Stimulated activated CD4-positive, alpha-beta T cell treated with anti-CD3 and anti-CD28 coated beads, Interleukin-4, amount 100 ng/mL, for 48 hours (primary cell): ENCODE results near the gene NCLN.
"Not testable (repeated sequence)": the region's sequence is repeated elsewhere in the genome, so short reads cannot be mapped to it uniquely, and the experiment has no call there.

Experiments
- DNase-seq, 2 donors: peaks; one replicate each; pipeline ENCODE4 v3.0.0-alpha.2; 2020; ENCODE audit warnings: low read depth in 2 of 2

Gene NCLN, protein sequence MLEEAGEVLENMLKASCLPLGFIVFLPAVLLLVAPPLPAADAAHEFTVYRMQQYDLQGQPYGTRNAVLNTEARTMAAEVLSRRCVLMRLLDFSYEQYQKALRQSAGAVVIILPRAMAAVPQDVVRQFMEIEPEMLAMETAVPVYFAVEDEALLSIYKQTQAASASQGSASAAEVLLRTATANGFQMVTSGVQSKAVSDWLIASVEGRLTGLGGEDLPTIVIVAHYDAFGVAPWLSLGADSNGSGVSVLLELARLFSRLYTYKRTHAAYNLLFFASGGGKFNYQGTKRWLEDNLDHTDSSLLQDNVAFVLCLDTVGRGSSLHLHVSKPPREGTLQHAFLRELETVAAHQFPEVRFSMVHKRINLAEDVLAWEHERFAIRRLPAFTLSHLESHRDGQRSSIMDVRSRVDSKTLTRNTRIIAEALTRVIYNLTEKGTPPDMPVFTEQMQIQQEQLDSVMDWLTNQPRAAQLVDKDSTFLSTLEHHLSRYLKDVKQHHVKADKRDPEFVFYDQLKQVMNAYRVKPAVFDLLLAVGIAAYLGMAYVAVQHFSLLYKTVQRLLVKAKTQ

DNA sequence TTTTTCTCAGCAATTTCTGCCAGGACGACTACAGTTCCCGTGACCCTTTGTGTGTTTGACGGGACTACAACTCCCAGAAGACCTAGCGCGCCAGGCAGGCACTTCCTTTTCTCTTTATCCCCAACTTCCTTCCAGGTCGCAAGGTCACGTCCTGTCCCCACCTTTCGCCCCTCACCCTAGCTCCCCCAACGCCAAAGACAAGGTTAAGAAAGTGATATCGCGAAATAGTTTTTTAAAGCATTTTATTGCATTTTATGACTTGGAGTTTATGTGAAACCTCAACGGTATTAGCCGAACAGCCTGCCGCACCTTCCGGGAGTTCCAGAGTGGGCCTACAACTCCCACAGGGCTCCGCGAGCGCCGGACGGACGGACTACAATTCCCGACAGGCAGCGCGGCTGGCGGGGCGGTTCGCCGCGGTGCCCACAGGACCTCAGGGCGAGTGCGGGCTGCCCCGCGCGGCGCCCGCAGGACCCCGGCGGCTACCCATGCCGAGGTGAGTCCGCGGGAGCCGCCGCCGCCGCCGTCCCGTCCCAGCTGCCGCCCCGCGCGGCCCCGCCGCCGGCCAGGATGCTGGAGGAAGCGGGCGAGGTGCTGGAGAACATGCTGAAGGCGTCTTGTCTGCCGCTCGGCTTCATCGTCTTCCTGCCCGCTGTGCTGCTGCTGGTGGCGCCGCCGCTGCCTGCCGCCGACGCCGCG is at the start of gene NCLN:
Gene NCLN (plus strand): TSS at position 470 of the 699 bp plus-strand sequence. CDS start 101 bp downstream, at position 571.
- DNase-seq, result peak; percentile 90 to 91

DNA sequence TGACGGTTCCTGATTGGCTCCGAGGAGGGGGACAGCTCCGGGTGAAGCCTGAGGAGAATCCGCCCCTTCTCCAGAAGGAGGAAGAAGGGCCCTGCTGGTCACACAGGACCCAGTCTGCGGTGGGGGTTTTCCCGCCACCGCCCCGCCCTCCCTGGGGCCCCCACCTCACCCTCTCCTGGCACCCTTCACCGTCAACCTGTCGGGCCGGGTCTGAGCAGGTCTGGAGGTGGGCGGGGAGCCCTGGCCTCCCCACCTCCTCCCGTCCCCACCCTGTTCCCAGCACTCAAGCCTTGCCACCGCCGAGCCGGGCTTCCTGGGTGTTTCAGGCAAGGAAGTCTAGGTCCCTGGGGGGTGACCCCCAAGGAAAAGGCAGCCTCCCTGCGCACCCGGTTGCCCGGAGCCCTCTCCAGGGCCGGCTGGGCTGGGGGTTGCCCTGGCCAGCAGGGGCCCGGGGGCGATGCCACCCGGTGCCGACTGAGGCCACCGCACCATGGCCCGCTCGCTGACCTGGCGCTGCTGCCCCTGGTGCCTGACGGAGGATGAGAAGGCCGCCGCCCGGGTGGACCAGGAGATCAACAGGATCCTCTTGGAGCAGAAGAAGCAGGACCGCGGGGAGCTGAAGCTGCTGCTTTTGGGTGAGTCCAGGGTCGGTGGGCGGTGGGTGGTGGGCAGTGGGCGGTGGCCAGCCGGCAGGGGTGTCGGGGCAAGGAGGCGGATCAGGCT is 49.6 kb upstream of the NCLN start, which contains the start of gene GNA15:
Gene GNA15 (plus strand): TSS at position 73 of the 723 bp plus-strand sequence. CDS start 418 bp downstream, at position 491.
- DNase-seq, result no peak

DNA sequence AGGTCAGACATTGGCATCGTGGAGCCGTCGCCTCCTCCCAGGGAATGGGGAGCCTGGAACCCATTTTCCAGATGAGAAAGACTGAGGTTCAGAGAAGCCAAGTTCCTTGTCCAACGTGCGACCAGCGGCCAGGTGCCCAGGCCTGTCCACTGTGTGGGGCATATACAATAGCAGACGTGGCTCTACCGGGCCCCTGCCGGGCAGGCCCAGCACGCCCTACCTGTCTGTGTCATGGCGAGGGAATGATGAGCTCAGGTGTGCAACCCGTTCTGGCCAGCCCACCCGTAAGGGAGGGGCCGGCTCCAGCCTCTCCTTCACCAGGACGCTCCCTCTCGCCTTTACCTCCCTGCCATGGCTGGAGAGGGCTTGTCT is 49.1 kb upstream of the NCLN start:
- no peak for DNase-seq

DNA sequence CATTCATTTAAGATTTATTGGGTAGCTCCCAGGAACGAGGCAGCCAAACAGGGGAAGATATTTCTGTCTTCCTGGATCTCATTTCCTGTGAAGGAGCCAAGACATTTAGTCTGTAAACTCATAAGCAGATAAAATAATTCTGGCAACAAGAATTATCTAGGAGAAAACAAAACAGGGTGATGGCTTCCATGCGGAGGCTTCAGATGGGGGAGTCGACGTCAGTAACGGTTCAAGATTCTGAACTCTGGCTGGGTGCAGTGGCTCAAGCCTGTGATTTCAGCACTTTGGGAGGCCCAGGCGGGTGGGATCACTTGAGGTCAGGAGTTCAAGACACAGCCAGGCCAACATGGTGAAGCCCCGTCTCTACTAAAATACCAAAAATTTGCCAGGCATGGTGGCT is 48.6 kb upstream of the NCLN start:
- DNase-seq, result no peak

DNA sequence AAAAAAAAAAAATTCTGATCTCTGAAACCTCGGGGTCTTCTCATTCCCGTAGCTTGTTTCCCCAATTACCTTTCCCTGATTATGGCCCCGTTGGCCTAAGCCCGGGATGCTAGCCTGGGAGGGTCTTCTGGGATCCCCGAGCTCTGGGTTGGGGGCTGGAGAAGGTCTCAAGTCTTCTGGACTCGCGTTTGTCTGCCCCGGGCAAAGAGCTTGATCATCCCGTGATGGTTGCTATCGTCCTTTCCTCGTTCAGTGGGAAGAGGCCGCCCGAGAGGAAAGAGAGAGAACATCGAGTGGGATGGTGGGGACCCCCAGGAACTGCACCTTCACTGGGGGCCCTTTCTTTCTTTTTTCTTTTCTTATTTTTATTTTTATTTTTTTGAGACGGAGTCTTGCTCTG is 47.5 kb upstream of the NCLN start:
- no peak for DNase-seq

DNA sequence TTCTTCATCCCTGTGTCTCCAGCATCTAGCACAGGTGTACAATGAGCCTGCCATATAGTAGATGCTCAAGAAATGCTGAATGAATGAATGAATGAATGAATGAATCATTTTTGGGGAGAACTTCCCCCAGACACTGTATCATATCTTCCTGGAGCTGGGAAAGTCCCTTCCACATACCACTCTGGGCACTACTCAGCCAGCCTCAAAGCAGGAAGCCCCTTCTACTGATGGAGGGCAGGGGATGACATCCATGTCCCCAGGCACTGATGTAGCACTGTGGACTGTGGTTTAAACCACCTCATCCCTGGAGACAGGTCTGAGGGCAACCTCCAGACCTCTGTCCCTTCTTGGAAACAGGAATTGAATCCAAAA is 45.1 kb upstream of the NCLN start:
- DNase-seq, result no peak

DNA sequence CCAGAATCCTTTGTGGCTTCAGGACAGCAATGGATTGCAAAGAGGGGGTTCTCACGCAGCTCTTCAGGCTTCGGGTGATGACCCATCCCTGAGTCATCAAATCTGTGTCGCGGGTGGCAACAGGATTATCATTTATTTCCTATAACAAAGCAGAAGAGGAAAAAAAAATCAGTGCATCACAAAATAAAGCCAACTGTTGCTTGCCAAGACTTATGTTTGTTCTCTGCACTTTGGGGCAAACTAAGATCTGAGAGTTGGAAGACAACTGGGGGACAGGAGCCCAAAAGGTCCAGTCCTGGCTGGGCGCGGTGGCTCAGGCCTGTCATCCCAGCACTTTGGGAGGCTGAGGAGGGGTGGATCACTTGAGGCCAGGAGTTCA is 43.4 kb upstream of the NCLN start:
- peak in 1 of 2 donors; percentile 54 for DNase-seq

DNA sequence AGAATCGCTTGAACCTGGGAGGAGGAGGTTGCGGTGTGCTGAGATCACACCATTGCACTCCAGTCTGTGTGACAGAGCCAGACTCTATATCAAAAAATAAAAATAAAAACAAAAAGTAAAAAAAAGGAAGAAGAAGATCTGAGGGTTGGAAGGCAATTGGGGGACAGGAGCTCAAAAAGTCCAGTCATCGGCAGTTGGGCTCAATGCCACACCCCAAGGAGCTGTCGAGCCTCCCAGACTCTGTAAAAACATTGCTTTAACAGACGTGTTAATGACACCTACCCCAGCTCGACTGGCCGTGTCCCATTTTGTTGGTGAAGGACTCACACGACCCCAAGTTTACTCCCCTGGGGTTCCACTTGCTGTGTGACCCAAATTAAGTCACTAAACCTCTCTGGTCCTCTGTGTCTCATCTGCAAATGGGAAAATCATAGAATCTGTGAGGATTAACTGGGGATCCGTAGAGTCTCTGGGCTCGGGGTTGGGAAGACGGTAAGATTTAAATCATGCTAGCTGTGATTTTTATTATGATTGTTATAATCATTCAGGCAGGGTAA is 42.9 kb upstream of the NCLN start:
- no peak for DNase-seq

DNA sequence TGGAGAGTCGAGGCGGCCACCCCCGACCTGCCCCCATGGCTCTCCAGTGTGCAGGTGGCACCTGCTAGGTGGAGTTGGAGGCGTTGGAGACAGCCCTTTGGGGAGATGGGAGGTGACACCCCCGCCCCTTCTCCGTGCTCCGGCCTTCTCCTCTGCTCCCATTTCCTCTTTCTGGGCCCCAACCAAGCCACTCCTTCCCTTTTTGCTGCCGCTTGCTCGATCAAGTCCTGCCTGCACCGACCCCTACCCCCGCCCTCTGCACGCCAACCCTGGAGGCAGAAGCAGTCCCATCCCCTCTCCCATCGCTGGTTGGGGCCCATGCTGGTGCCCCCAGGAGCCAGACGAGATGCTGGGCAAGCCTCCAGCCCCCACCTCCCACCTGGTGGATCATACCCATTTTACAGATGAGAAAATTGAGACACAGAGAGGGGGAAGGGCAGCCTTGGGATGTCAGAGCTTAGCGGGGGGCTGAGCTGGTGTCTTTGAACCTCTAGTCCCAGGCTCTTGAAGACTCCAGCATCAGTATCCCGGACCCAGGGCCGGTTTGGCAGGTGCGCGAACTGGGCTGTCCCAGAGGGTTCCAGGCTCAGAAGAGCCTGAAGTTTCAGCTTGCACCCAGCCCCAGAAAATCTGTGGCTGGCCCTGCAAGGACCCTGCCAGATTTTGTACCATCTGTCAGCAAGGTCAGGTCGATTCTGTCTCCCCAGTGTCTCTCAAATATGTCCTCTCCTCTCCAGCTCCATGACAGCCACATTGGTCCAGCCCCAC is 39.6 kb upstream of the NCLN start:
- no peak for DNase-seq

DNA sequence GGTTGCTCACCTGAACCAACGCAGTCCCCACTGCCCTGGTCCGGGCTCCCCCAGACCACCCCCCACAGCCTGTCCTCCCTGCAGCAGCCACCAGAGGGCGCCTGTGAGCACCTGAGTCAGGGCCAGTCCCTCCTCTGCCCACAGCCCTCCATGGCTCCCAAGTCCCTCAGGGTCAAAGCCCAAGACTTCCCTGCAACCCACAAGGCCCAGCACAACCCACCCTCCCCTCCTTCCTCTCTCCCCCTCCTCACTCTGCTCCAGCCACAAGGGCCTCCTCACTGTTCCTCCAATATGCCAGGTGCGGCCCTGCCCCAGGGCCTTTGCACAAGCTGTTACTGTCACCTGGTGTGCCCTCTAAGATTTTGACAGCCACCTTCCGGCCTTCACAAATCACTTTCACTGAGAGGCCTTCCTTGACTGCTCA is 39.0 kb upstream of the NCLN start:
- peak; percentile 55 to 73 for DNase-seq

DNA sequence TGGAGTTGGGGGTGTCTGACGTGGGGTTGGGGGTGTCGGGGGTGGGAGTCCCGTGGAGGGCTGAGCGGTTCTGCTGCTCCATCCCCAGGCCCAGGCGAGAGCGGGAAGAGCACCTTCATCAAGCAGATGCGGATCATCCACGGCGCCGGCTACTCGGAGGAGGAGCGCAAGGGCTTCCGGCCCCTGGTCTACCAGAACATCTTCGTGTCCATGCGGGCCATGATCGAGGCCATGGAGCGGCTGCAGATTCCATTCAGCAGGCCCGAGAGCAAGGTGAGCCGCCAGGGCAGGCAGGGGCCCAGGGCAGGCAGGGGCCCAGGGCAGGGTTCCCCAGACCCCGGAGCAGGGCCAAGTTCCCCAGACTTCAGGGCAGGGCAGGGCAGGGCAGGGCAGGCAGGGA is 37.2 kb upstream of the NCLN start:
- no peak for DNase-seq

DNA sequence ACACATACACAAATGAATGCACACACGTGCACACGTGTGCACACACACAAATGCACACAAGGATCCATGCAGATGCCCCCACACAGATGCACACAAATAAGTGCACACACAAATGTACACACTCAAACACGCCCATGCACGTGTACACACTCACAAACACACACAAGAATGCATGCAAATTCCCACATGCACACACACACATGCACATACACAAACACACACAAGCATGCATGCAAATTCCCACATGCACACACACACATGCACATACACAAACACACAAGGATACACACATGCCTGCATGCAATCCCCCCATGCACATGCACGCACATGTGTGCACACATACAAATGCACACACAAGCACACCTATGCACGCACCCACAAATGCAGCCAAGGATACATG is 36.6 kb upstream of the NCLN start:
- DNase-seq, result no peak

DNA sequence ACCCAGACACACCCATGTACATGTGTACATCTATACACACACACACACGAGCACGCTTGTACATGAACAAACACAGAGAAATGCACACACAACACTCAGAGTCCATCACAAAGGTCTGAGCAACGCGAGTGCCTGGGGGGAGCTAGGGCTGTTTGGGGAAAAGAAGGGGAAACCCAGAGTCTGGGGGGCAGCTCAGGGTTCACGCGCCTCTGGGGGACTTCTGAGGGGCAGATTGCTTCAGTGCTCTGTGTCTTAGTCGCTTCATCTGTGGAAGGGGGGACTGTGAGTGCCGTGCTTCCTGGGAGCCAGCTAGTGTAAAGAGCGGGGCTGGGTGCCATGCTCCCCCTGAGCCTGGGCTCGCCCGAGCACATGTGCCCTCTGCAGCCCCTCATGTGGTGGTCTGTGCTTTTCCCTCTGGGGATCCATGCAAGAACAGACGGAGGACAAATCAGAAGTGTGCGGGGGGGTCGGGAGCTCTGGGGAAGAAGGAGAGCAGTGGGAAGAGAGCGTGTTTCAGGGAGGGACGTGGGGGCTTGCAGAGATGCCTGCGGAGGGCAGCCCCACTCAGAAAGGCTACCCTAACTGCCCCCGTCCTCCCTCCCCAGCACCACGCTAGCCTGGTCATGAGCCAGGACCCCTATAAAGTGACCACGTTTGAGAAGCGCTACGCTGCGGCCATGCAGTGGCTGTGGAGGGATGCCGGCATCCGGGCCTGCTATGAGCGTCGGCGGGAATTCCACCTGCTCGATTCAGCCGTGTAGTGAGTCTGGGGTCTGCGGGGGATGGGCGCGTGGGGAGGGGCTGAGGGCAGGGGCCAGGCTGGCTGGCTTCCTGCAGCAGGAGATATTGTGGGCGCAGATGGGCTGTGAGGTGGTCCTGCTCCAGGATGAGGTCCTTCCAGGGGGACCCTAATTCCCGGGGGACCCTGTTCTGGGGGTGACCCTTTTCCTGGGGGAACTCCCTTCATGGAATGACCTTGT is 35.9 kb upstream of the NCLN start:
- no peak for DNase-seq

DNA sequence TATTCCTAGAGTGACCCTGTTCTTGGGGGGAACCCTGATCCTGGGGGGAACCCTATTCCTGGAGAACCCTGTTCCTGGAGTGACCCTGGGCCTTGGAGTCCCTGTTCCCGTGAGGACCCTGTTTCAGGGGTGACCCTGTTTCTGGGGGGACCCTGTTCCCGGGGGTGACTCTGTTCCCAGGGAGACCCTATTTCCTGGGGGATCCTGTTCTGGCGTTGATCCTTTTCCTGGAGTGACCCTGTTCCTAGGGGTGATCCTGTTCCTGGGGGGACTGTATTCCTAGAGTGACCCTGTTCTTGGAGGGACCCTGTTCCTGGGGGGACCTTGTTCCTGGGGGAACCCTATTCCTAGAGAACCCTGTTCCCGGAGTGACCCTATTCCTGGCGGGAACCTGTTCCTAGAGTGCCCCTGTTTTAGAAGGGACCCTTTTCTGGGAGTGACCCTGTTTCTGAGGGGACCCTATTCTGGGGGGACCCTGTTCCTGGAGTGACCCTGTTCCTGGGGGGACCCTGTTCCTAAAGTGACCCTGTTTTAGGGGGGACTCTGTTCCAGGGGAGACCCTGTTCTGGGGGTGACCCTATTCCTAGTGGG is 34.9 kb upstream of the NCLN start:
- DNase-seq, result no peak

DNA sequence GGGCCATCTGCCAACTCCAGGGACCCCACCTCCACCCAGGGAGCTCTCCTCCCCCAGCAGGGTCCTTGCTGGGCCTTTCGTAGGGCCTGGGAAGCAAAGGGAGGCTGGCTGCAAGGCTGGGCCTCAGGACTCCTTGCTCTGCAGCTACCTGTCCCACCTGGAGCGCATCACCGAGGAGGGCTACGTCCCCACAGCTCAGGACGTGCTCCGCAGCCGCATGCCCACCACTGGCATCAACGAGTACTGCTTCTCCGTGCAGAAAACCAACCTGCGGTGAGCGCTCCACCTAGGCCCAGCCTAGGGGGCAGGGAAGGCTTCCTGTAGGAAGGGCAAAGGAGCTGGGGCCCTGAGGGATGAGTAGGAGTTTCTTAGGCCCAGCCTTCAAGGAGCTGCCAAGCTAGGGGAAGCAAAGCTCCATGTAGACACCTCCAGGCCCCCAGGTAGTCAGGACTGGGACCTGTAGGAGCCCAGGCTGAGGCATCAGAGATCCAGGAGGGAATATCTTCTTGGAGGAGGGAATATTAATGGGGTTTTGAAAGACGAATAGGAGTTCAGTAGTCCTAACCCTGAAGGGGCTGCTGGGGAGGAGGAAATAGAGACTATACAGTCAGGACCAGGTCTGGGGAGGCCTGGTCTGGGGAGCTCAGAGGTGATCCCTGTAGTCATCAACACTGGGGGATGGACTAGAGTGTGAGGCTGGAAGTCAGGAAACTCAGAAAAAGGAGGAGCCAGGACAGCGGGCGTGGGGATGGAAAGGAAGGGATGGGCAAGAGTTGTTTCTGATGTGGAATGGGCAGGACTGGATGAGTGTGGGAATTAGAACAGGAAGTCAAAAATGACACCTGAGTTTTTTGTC is 33.9 kb upstream of the NCLN start:
- DNase-seq, result no peak

DNA sequence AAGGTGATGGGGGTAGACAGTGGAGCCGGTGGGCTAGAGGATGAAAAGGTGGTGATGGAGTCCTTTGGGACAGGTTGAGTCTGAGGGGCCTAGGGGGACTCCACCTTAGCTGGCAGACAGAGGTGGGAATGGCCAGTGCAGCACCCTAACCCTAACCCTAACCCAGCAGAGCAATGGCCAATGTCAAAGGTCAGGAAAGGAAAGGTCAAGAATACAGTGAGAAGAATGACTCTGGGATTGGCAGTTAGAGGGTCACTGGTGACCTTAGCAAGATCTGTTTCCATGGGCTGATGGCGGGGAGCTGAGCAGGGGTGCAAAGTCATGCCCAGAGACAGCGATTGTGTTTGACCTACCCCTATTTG is 33.3 kb upstream of the NCLN start:
- no peak for DNase-seq

DNA sequence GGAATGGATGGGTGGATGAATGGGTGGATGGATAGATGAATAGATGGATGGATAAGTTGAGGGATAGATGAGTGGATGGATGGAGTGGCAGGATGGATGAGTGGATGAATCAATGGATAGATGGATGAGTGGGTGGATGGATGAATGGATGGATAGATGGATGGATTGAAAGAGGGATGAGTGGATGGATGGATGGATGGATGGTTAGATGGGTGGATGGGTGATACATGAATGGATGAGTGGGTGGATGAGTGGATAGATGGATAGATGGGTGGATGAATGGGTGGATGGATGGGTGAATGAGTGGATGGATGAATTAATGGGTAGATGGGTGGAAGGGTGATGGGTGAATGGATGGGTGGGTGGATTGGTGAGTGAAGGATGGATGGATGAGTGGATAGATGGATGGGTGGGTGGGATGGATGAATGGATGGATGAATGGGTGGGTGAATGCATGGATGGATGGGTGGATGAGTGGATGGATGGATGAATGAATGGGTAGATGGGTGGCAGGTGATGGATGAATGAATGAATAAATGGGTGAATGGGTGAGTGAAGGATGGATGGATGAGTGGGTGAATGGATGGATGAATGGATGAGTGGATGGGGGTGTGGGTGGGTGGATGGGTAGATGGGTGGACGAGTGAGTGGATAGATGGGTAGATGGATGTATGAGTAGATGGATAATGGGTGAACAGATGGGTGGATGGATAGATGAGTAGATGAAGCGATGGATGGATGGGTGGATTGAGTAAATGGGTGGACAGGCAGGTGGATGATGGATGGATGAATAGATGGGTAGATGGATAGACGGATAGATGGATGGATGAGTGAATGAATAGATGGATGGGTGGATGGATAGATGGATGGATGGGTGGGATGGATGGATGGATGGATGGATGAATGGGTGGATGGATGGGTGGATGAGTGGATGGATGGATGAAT is 32.2 kb upstream of the NCLN start:
- DNase-seq, result no peak

DNA sequence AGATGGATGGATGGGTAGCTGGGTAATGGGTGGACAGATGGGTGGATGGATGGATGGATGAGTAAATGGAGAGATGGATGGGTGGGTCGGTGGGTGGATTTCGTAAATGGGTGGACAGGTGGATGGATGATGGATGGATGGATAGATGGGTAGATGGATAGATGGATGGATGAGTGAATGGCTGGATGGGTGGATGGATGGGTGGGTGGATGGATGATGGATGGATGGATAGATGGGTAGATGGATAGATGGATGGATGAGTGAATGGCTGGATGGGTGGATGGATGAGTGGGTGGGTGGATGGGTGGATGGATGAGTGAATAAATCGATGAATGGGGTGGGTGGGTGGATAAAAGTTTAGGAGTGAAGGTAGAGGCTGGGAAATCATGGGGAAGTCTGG is 31.3 kb upstream of the NCLN start:
- DNase-seq, result not testable (repeated sequence)
